Measurements from ENCODE around the gene HOXD12.

Gene HOXD12

GRCh38 chr2:176082824-176083751 is 16.5 kb upstream of the HOXD12 start:
- no peak overlapping the region for H4K91ac ChIP-seq (ENCODE audit: low read depth, low read length)
- no CpG with 5 or more reads among the region's 66 CpGs for WGBS (ENCODE audit: extremely low coverage, insufficient coverage, insufficient read length)
- peaks cover 1% of the 10 kb centered on the region for H3K79me1 ChIP-seq (ENCODE audit: low read length)

GRCh38 chr2:176083796-176084261 is 15.8 kb upstream of the HOXD12 start, which contains the start of gene EVX2:
Gene EVX2, minus strand, starts transcription at chr2:176083962. Its CDS starts 186 bp downstream, at chr2:176083776.
- Histone ChIP-seq H3K79me2 (ENCODE audit: control insufficient read depth, insufficient read depth, low read length, poor library complexity) (peaks cover 2% of the 10 kb centered on the region), H3K27me3 (ENCODE audit: insufficient read depth, low read length) (peaks cover 90% of the 10 kb centered on the region), H3K9me3 (ENCODE audit: insufficient read depth, low read depth, low read length) (peaks cover 12% of the 10 kb centered on the region), H2AFZ (ENCODE audit: insufficient read depth, low read length, poor library complexity) (peak within 1 kb of the TSS; percentile 30), H3K4ac (ENCODE audit: low read depth, low read length) (no peak within 1 kb of the TSS), H3K79me1 (ENCODE audit: low read length) (peaks cover 1% of the 10 kb centered on the region), H2BK5ac (ENCODE audit: low read depth, low read length, poor library complexity) (no peak within 1 kb of the TSS), H4K12ac (ENCODE audit: low read depth, low read length) (no peak within 1 kb of the TSS), H3K23ac (ENCODE audit: low read length) (no peak within 1 kb of the TSS), H3K9ac (ENCODE audit: low read length) (no peak within 1 kb of the TSS), H3K4me1 (ENCODE audit: control insufficient read depth in 1 of 2, insufficient read depth in 2 of 2, low read length in 2 of 2) (peaks cover 25 to 27% of the 10 kb centered on the region in 2 experiments), H2AK5ac (ENCODE audit: low read length) (no peak within 1 kb of the TSS), H3K18ac (ENCODE audit: low read length) (no peak within 1 kb of the TSS), H2BK12ac (ENCODE audit: low read length) (no peak within 1 kb of the TSS), H3K14ac (ENCODE audit: low read length) (no peak within 1 kb of the TSS), H3K4me2 (ENCODE audit: low read length) (peak within 1 kb of the TSS; percentile 51), H4K8ac (ENCODE audit: low read depth, low read length) (no peak within 1 kb of the TSS), H3K4me3 (ENCODE audit: low read depth, low read length) (no peak within 1 kb of the TSS), H2BK120ac (ENCODE audit: insufficient read depth, low read length, poor library complexity) (no peak within 1 kb of the TSS), H3K36me3 (ENCODE audit: control insufficient read depth in 1 of 2, insufficient read depth in 2 of 2, low read length in 2 of 2) (no peaks in the 10 kb centered on the region), H3K27ac (ENCODE audit: low read depth, low read length) (no peak within 1 kb of the TSS), H4K91ac (ENCODE audit: low read depth, low read length) (no peak within 1 kb of the TSS)
- DNase-seq: no peak
- no CpG with 5 or more reads among the region's 27 CpGs for WGBS (ENCODE audit: extremely low coverage, insufficient coverage, insufficient read length)

More at GRCh38 chr2:176082824-176083751, 16.5 kb upstream of the HOXD12 start:
- Histone ChIP-seq H3K36me3 (ENCODE audit: control insufficient read depth in 1 of 2, insufficient read depth in 2 of 2, low read length in 2 of 2) (no peaks in the 10 kb centered on the region), H2AK5ac (ENCODE audit: low read length) (no peak overlapping the region), H2BK120ac (ENCODE audit: insufficient read depth, low read length, poor library complexity) (no peak overlapping the region), H4K12ac (ENCODE audit: low read depth, low read length) (no peak overlapping the region), H2BK12ac (ENCODE audit: low read length) (no peak overlapping the region), H3K27ac (ENCODE audit: low read depth, low read length) (no peak overlapping the region), H2AFZ (ENCODE audit: insufficient read depth, low read length, poor library complexity) (peak overlapping the region; percentile 30), H2BK5ac (ENCODE audit: low read depth, low read length, poor library complexity) (no peak overlapping the region), H3K4me2 (ENCODE audit: low read length) (peak overlapping the region; percentile 51), H3K4me1 (ENCODE audit: control insufficient read depth in 1 of 2, insufficient read depth in 2 of 2, low read length in 2 of 2) (peaks cover 23 to 26% of the 10 kb centered on the region in 2 experiments), H3K27me3 (ENCODE audit: insufficient read depth, low read length) (peaks cover 89% of the 10 kb centered on the region), H3K23ac (ENCODE audit: low read length) (no peak overlapping the region), H3K9me3 (ENCODE audit: insufficient read depth, low read depth, low read length) (peaks cover 12% of the 10 kb centered on the region), H3K14ac (ENCODE audit: low read length) (no peak overlapping the region), H3K4ac (ENCODE audit: low read depth, low read length) (no peak overlapping the region), H3K9ac (ENCODE audit: low read length) (no peak overlapping the region), H3K79me2 (ENCODE audit: control insufficient read depth, insufficient read depth, low read length, poor library complexity) (peaks cover 2% of the 10 kb centered on the region), H3K4me3 (ENCODE audit: low read depth, low read length) (no peak overlapping the region), H4K8ac (ENCODE audit: low read depth, low read length) (no peak overlapping the region), H3K18ac (ENCODE audit: low read length) (no peak overlapping the region)
- no peak for DNase-seq

GRCh38 chr2:176084611-176085119 is 14.9 kb upstream of the HOXD12 start:
- Histone ChIP-seq H2BK120ac (ENCODE audit: insufficient read depth, low read length, poor library complexity) (no peak overlapping the region), H3K4ac (ENCODE audit: low read depth, low read length) (no peak overlapping the region), H3K27ac (ENCODE audit: low read depth, low read length) (no peak overlapping the region), H3K4me3 (ENCODE audit: low read depth, low read length) (no peak overlapping the region), H3K27me3 (ENCODE audit: insufficient read depth, low read length) (peaks cover 92% of the 10 kb centered on the region), H3K18ac (ENCODE audit: low read length) (no peak overlapping the region), H3K9me3 (ENCODE audit: insufficient read depth, low read depth, low read length) (peaks cover 12% of the 10 kb centered on the region), H3K36me3 (ENCODE audit: control insufficient read depth in 1 of 2, insufficient read depth in 2 of 2, low read length in 2 of 2) (no peaks in the 10 kb centered on the region), H4K12ac (ENCODE audit: low read depth, low read length) (no peak overlapping the region), H2AK5ac (ENCODE audit: low read length) (no peak overlapping the region), H3K79me2 (ENCODE audit: control insufficient read depth, insufficient read depth, low read length, poor library complexity) (peaks cover 2% of the 10 kb centered on the region), H3K4me2 (ENCODE audit: low read length) (peak overlapping the region; percentile 14), H3K4me1 (ENCODE audit: control insufficient read depth in 1 of 2, insufficient read depth in 2 of 2, low read length in 2 of 2) (peaks cover 20 to 24% of the 10 kb centered on the region in 2 experiments), H4K91ac (ENCODE audit: low read depth, low read length) (no peak overlapping the region), H3K23ac (ENCODE audit: low read length) (no peak overlapping the region), H2BK12ac (ENCODE audit: low read length) (no peak overlapping the region), H3K14ac (ENCODE audit: low read length) (no peak overlapping the region), H4K8ac (ENCODE audit: low read depth, low read length) (no peak overlapping the region), H2AFZ (ENCODE audit: insufficient read depth, low read length, poor library complexity) (no peak overlapping the region), H3K9ac (ENCODE audit: low read length) (no peak overlapping the region), H2BK5ac (ENCODE audit: low read depth, low read length, poor library complexity) (no peak overlapping the region), H3K79me1 (ENCODE audit: low read length) (no peaks in the 10 kb centered on the region)
- DNase-seq: no peak
- no CpG with 5 or more reads among the region's 26 CpGs for WGBS (ENCODE audit: extremely low coverage, insufficient coverage, insufficient read length)

- Histone ChIP-seq H3K4me2 (ENCODE audit: low read length) (peak overlapping the region; percentile 35), H2BK12ac (ENCODE audit: low read length) (no peak overlapping the region), H3K79me1 (ENCODE audit: low read length) (no peaks in the 10 kb centered on the region), H3K14ac (ENCODE audit: low read length) (no peak overlapping the region), H3K27ac (ENCODE audit: low read depth, low read length) (no peak overlapping the region), H3K4me1 (ENCODE audit: control insufficient read depth in 1 of 2, insufficient read depth in 2 of 2, low read length in 2 of 2) (peaks cover 20 to 24% of the 10 kb centered on the region in 2 experiments), H2BK120ac (ENCODE audit: insufficient read depth, low read length, poor library complexity) (no peak overlapping the region), H3K4ac (ENCODE audit: low read depth, low read length) (no peak overlapping the region), H3K23ac (ENCODE audit: low read length) (no peak overlapping the region), H4K91ac (ENCODE audit: low read depth, low read length) (no peak overlapping the region), H3K9ac (ENCODE audit: low read length) (no peak overlapping the region), H2BK5ac (ENCODE audit: low read depth, low read length, poor library complexity) (no peak overlapping the region), H4K12ac (ENCODE audit: low read depth, low read length) (no peak overlapping the region), H3K36me3 (ENCODE audit: control insufficient read depth in 1 of 2, insufficient read depth in 2 of 2, low read length in 2 of 2) (no peaks in the 10 kb centered on the region), H2AK5ac (ENCODE audit: low read length) (no peak overlapping the region), H3K18ac (ENCODE audit: low read length) (no peak overlapping the region), H4K8ac (ENCODE audit: low read depth, low read length) (no peak overlapping the region), H3K9me3 (ENCODE audit: insufficient read depth, low read depth, low read length) (peaks cover 12% of the 10 kb centered on the region), H3K27me3 (ENCODE audit: insufficient read depth, low read length) (peaks cover 94% of the 10 kb centered on the region), H3K79me2 (ENCODE audit: control insufficient read depth, insufficient read depth, low read length, poor library complexity) (peaks cover 2% of the 10 kb centered on the region), H3K4me3 (ENCODE audit: low read depth, low read length) (no peak overlapping the region), H2AFZ (ENCODE audit: insufficient read depth, low read length, poor library complexity) (no peak overlapping the region)
- WGBS (ENCODE audit: extremely low coverage, insufficient coverage, insufficient read length): no CpG with 5 or more reads among the region's 40 CpGs
- DNase-seq: no peak
These were observed 14.3 kb upstream of the HOXD12 start for GRCh38 chr2:176085120-176085788.
